SK-N-SH (cell line): ENCODE measurements around the gene METTL23. TPM values are rescaled to one million over a fixed set of nuclear protein-coding genes. Genes with fewer than 3 reads are reported as not detected.

Experiments
- CTCF ChIA-PET: fragments of 300-600, 350-600 bp; formaldehyde crosslinking; extraction: SDS; loops from one replicate; lab custom pipeline; 2021; lab: Yijun Ruan, JAX
- POLR2A ChIA-PET: fragments of 350-600 bp; sonication (Branson Sonifier 250); formaldehyde crosslinking; extraction: SDS; loops from one replicate; lab custom pipeline; 2020; ENCODE audit warnings: antibody characterized with exemption, inconsistent platforms; lab: Yijun Ruan, JAX
- DNase-seq: peaks from one replicate; pipeline ENCODE4 v3.0.0; 2012
- H2AFZ ChIP-seq: fragments of 200-600 bp; sonication (generic); 2 replicates; pipeline ENCODE4 v1.8.1; 2016; ENCODE audit warnings: antibody characterized with exemption, mild to moderate bottlenecking, low read depth
- H3F3A ChIP-seq: fragments of 200-600 bp; sonication (generic); replicated peaks from 2 replicates; pipeline ENCODE3; 2016; ENCODE audit warnings: antibody characterized with exemption, mild to moderate bottlenecking; ENCODE audit not compliant: insufficient read depth
- H3K27ac ChIP-seq, 2 experiments: fragments of 200-500 bp in 1 of 2; fragments of 200-600 bp in 1 of 2; sonication (Bioruptor generic) in 1 of 2; sonication (generic), shearing (Covaris generic) in 1 of 2; 2 replicates each; pipeline versions ENCODE4 v1.5.1 to v1.6.1; 2014 to 2016; ENCODE audit warnings: low read depth in 2 of 2, inconsistent platforms in 1 of 2, low read length in 1 of 2, mild to moderate bottlenecking in 1 of 2, mixed read lengths in 1 of 2
- H3K27me3 ChIP-seq: fragments of 200-600 bp; sonication (generic), shearing (Covaris generic); 2 replicates; pipeline ENCODE4 v1.6.1; 2016; ENCODE audit warnings: mixed run types; ENCODE audit not compliant: insufficient read depth
- H3K36me3 ChIP-seq, 2 experiments: fragments of 200-500 bp in 1 of 2; fragments of 200-600 bp in 1 of 2; sonication (Bioruptor generic) in 1 of 2; sonication (generic) in 1 of 2; replicated peaks in 1 of 2; 2 replicates each; pipeline versions ENCODE3 to v1.5.1; 2014 to 2016; ENCODE audit warnings: low read length in 1 of 2, mild to moderate bottlenecking in 1 of 2; ENCODE audit not compliant: insufficient read depth in 2 of 2, control insufficient read depth in 1 of 2
- H3K4me1 ChIP-seq, 2 experiments: fragments of 200-500 bp in 1 of 2; fragments of 200-600 bp in 1 of 2; sonication (Bioruptor generic) in 1 of 2; sonication (generic), shearing (Covaris generic) in 1 of 2; 2 replicates each; pipeline versions ENCODE4 v1.5.1 to v1.6.1; 2014 to 2016; ENCODE audit warnings: low read depth in 1 of 2, low read length in 1 of 2, mixed run types in 1 of 2; ENCODE audit not compliant: insufficient read depth in 2 of 2, control insufficient read depth in 1 of 2
- H3K4me2 ChIP-seq: fragments of 200-600 bp; sonication (generic), shearing (Covaris generic); 2 replicates; pipeline ENCODE4 v1.6.1; 2017; ENCODE audit warnings: mixed run types
- H3K4me3 ChIP-seq, 2 experiments: fragments of 200-500 bp in 1 of 2; fragments of 200-600 bp in 1 of 2; sonication (Bioruptor generic) in 1 of 2; sonication (generic), shearing (Covaris generic) in 1 of 2; 2 replicates each; pipeline versions ENCODE4 v1.5.1 to v1.8.1; 2014 to 2016; ENCODE audit warnings: low read depth in 2 of 2, inconsistent platforms in 1 of 2, low read length in 1 of 2, mild to moderate bottlenecking in 1 of 2, mixed read lengths in 1 of 2, moderate library complexity in 1 of 2
- H3K79me2 ChIP-seq: fragments of 200-600 bp; sonication (generic); 2 replicates; pipeline ENCODE4 v1.8.1; 2017; ENCODE audit warnings: mild to moderate bottlenecking; ENCODE audit not compliant: insufficient read depth
- H3K9ac ChIP-seq: fragments of 200-600 bp; sonication (generic); 2 replicates; pipeline ENCODE4 v1.6.1; 2017; ENCODE audit warnings: mixed run types
- H3K9me2 ChIP-seq: fragments of 200-600 bp; sonication (generic); 2 replicates; pipeline ENCODE4 v1.6.1; 2017; ENCODE audit warnings: mixed run types
- H3K9me3 ChIP-seq: fragments of 200-600 bp; sonication (generic); 2 replicates; pipeline ENCODE4 v1.6.1; 2017; ENCODE audit warnings: mixed run types, mild to moderate bottlenecking, moderate library complexity
- H4K20me1 ChIP-seq: fragments of 200-600 bp; sonication (generic); 2 replicates; pipeline ENCODE4 v1.6.1; 2017; ENCODE audit warnings: mild to moderate bottlenecking, mixed run types; ENCODE audit not compliant: insufficient read depth
- CHD2 ChIP-seq: fragments of 150-350 bp; IDR thresholded peaks from 2 replicates; pipeline ENCODE4 v1.6.1; 2018; ENCODE audit warnings: low read length; ENCODE audit not compliant: partially characterized antibody
- EP300 ChIP-seq, 2 experiments: IDR thresholded peaks; 2 replicates each; pipeline versions ENCODE4 v1.4.0 to v1.6.1; 2012; ENCODE audit warnings: borderline replicate concordance in 1 of 2, low read depth in 1 of 2, low read length in 1 of 2
- EZH2phosphoT487 ChIP-seq: fragments of 200-600 bp; sonication (generic); IDR thresholded peaks from 2 replicates; pipeline ENCODE4 v1.6.1; 2017; ENCODE audit warnings: low read depth, mixed run types, mild to moderate bottlenecking, antibody characterized with exemption, moderate library complexity, borderline replicate concordance
- MXI1 ChIP-seq: IDR thresholded peaks from 2 replicates; pipeline ENCODE4 v1.6.1; 2012; ENCODE audit warnings: mild to moderate bottlenecking, low read depth, low read length, improper control_type of control experiment
- NFIC ChIP-seq: IDR thresholded peaks from 2 replicates; pipeline ENCODE4 v1.4.0; 2012; ENCODE audit warnings: borderline replicate concordance
- NRF1 ChIP-seq: IDR thresholded peaks from 2 replicates; pipeline ENCODE4 v1.6.1; 2012; ENCODE audit warnings: low read depth, mild to moderate bottlenecking, low read length
- RAD21 ChIP-seq: IDR thresholded peaks from 2 replicates; pipeline ENCODE4 v1.6.1; 2012; ENCODE audit warnings: mild to moderate bottlenecking, low read length
- SMC3 ChIP-seq: IDR thresholded peaks from 2 replicates; pipeline ENCODE4 v1.6.1; 2012; ENCODE audit warnings: low read depth, low read length, improper control_type of control experiment
- USF1 ChIP-seq: IDR thresholded peaks from 2 replicates; pipeline ENCODE4 v1.4.0; 2012; ENCODE audit warnings: low read depth, borderline replicate concordance
- YY1 ChIP-seq: IDR thresholded peaks from 2 replicates; pipeline ENCODE4 v1.4.0; 2012; ENCODE audit warnings: low read depth, mild to moderate bottlenecking
- WGBS: methylation state at CpG from one replicate; pipeline ENCODE4 v1.1.6; 2017; ENCODE audit warnings: low lambda C conversion rate; 5-methylcytosine and 5-hydroxymethylcytosine counted together
- polyA plus RNA-seq, 3 experiments: library from polyadenylated mRNA; depleted of rRNA; stranded (reverse); fragments of >200 nt; gene quantifications; 2 replicates each; pipeline ENCODE4 v1.2.3, GENCODE V29; 2012
- TF ChIP-seq, protein P1 (sequence below): IDR thresholded peaks from 2 replicates; pipeline ENCODE4 v1.4.0; 2012; ENCODE audit warnings: low read depth, borderline replicate concordance

Gene METTL23
- polyA plus RNA-seq, 1 of the 3 experiments (the other 2 are of a cell fraction) = 75.9 TPM

- Histone ChIP-seq H3K27me3 (no peaks in the 10 kb centered on the region), H3K9ac (no peak overlapping the region), H2AFZ (no peak overlapping the region), H4K20me1 (peaks cover 8% of the 10 kb centered on the region), H3K27ac (no peak overlapping the region), H3K9me2 (no peaks in the 10 kb centered on the region), H3K9me3 (no peaks in the 10 kb centered on the region), H3K4me1 (peaks cover 0 to 36% of the 10 kb centered on the region in 2 experiments; a peak in 1 of 4 replicates), H3K4me2 (no peak overlapping the region), H3K79me2 (peaks cover 18% of the 10 kb centered on the region), H3K36me3 (peaks cover 20 to 40% of the 10 kb centered on the region in 2 experiments), H3F3A (peaks cover 4% of the 10 kb centered on the region), H3K4me3 (no peak overlapping the region)
- CTCF ChIA-PET = interaction anchor here (0.8 to 12.2 kb wide), 10 partner anchors 12 to 403 kb away, joined by 3 to 255 read pairs (median 6); partner anchors contain the start of genes JMJD6, METTL23 and MXRA7
- POLR2A ChIA-PET = no interaction called here
- 94% methylated on average over 12 of the region's 12 CpGs for WGBS
- DNase-seq = no peak
- TF ChIP-seq EP300 (IDR thresholded peaks at IDR 0.05; ENCODE audit: borderline replicate concordance in 1 of 2, low read depth in 1 of 2, low read length in 1 of 2) = no peak
- TF ChIP-seq, all 33 proteins: peak for 0
Observed at GRCh38 chr17:76685366-76685765, 41.3 kb upstream of the METTL23 start.

GRCh38 chr17:76685846-76686245 is 40.8 kb upstream of the METTL23 start:
- WGBS = 99% methylated on average over 8 of the region's 8 CpGs

GRCh38 chr17:76686538-76687297 is 39.9 kb upstream of the METTL23 start:
- Histone ChIP-seq H3K79me2 (peaks cover 32% of the 10 kb centered on the region), H3K36me3 (peaks cover 14 to 36% of the 10 kb centered on the region in 2 experiments), H3K9me3 (no peaks in the 10 kb centered on the region), H3K27me3 (no peaks in the 10 kb centered on the region), H2AFZ (no peak overlapping the region), H3K4me1 (peaks cover 0 to 28% of the 10 kb centered on the region in 2 experiments; a peak in 1 of 4 replicates), H3K27ac (peak overlapping the region in 1 of 2 experiments; percentile 23; a peak in 2 of 4 replicates), H3K9ac (no peak overlapping the region), H4K20me1 (peaks cover 16% of the 10 kb centered on the region), H3K4me2 (no peak overlapping the region), H3K9me2 (no peaks in the 10 kb centered on the region), H3F3A (peaks cover 4% of the 10 kb centered on the region), H3K4me3 (no peak overlapping the region)
- peak; percentile 22 for TF ChIP-seq CHD2
- TF ChIP-seq MXI1 = peak; percentile 73
- TF ChIP-seq, protein P1, sequence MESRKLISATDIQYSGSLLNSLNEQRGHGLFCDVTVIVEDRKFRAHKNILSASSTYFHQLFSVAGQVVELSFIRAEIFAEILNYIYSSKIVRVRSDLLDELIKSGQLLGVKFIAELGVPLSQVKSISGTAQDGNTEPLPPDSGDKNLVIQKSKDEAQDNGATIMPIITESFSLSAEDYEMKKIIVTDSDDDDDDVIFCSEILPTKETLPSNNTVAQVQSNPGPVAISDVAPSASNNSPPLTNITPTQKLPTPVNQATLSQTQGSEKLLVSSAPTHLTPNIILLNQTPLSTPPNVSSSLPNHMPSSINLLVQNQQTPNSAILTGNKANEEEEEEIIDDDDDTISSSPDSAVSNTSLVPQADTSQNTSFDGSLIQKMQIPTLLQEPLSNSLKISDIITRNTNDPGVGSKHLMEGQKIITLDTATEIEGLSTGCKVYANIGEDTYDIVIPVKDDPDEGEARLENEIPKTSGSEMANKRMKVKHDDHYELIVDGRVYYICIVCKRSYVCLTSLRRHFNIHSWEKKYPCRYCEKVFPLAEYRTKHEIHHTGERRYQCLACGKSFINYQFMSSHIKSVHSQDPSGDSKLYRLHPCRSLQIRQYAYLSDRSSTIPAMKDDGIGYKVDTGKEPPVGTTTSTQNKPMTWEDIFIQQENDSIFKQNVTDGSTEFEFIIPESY = no peak
- TF ChIP-seq RAD21 = peak; percentile 15; the same call in 1 of the 2 replicates
- 90% methylated on average over 14 of the region's 15 CpGs for WGBS
- ChIA-PET POLR2A (interaction anchor here (1.1 to 2.3 kb wide), 2 partner anchors 11 to 132 kb away, joined by 3 to 8 read pairs; no protein-coding TSS in a partner anchor), CTCF (interaction anchor here (1.0 to 12.2 kb wide), 12 partner anchors 11 to 380 kb away, joined by 3 to 255 read pairs (median 6); partner anchors contain the start of genes JMJD6, METTL23 and MXRA7)
- DNase-seq = peak; percentile 75

More at GRCh38 chr17:76685846-76686245, 40.8 kb upstream of the METTL23 start:
- no peak overlapping the region for H3K4me3 ChIP-seq
- peaks cover 23% of the 10 kb centered on the region for H3K79me2 ChIP-seq
- no peak for DNase-seq
- TF ChIP-seq NRF1 = no peak
- TF ChIP-seq SMC3 = no peak
- no peak for TF ChIP-seq USF1
- no peak for TF ChIP-seq YY1
- no peak for TF ChIP-seq CHD2
- TF ChIP-seq NFIC = no peak
- no peak for TF ChIP-seq EZH2phosphoT487
- no peak for TF ChIP-seq RAD21
- H3K4me2 ChIP-seq = no peak overlapping the region
- no peaks in the 10 kb centered on the region for H3K27me3 ChIP-seq
- H3K4me1 ChIP-seq = peaks cover 0 to 36% of the 10 kb centered on the region in 2 experiments; a peak in 1 of 4 replicates
- no peak overlapping the region; a peak in 1 of 4 replicates for H3K27ac ChIP-seq
- H3K9me3 ChIP-seq = no peaks in the 10 kb centered on the region
- no peaks in the 10 kb centered on the region for H3K9me2 ChIP-seq
- H3K9ac ChIP-seq = no peak overlapping the region
- peaks cover 15 to 36% of the 10 kb centered on the region in 2 experiments for H3K36me3 ChIP-seq
- ChIA-PET CTCF (interaction anchor here (1.0 to 12.2 kb wide), 9 partner anchors 11 to 402 kb away, joined by 3 to 255 read pairs (median 8); partner anchors contain the start of genes JMJD6, METTL23 and MXRA7), POLR2A (interaction anchor here (2.3 kb wide), 1 partner anchor 11 kb away, joined by 8 read pairs; no protein-coding TSS in a partner anchor)
- no peak overlapping the region for H2AFZ ChIP-seq
- peaks cover 13% of the 10 kb centered on the region for H4K20me1 ChIP-seq
- H3F3A ChIP-seq = peaks cover 4% of the 10 kb centered on the region
